HepG2 (cell line): Measurements from ENCODE around the gene RRP9. TPM values are rescaled to one million over a fixed set of nuclear protein-coding genes. Genes with fewer than 3 reads are reported as not detected.

ENCODE experiments used
- JUN ChIP-seq: sonication (generic); formaldehyde crosslinking; IDR thresholded peaks from 2 replicates; pipeline ENCODE4 v1.4.0; 2020; ENCODE audit warnings: mild to moderate bottlenecking, missing genetic modification reagents
- NFKB2 ChIP-seq: sonication (generic); formaldehyde crosslinking; IDR thresholded peaks from 2 replicates; pipeline ENCODE4 v1.4.0; 2020; ENCODE audit warnings: missing genetic modification reagents, borderline replicate concordance
- POLR2AphosphoS5 ChIP-seq: IDR thresholded peaks from 2 replicates; pipeline ENCODE4 v1.6.1; 2012; ENCODE audit warnings: low read depth, low read length
- RBM39 ChIP-seq: fragments of 200-400 bp; formaldehyde crosslinking; IDR thresholded peaks from one replicate; pipeline ENCODE4 v1.6.1; 2018; ENCODE audit warnings: antibody characterized with exemption, mild to moderate bottlenecking, low read depth, low read length; ENCODE audit not compliant: poor library complexity, severe bottlenecking
- SIX1 ChIP-seq: sonication (generic); formaldehyde crosslinking; IDR thresholded peaks from 2 replicates; pipeline ENCODE4 v1.4.0; 2020; ENCODE audit warnings: missing genetic modification reagents, borderline replicate concordance
- SP2 ChIP-seq: sonication (generic); formaldehyde crosslinking; IDR thresholded peaks from 2 replicates; pipeline ENCODE4 v1.5.1; 2020; ENCODE audit warnings: mild to moderate bottlenecking, missing genetic modification reagents
- ZNF230 ChIP-seq: sonication (generic); formaldehyde crosslinking; IDR thresholded peaks from 2 replicates; pipeline ENCODE4 v1.4.0; 2020; ENCODE audit warnings: mild to moderate bottlenecking, missing genetic modification reagents
- ZNF232 ChIP-seq: sonication (generic); formaldehyde crosslinking; IDR thresholded peaks from 2 replicates; pipeline ENCODE4 v1.4.0; 2020; ENCODE audit warnings: missing genetic modification reagents, borderline replicate concordance
- ZNF318 ChIP-seq: sonication (generic); formaldehyde crosslinking; IDR thresholded peaks from 2 replicates; pipeline ENCODE4 v1.4.0; 2020; ENCODE audit warnings: mild to moderate bottlenecking, missing genetic modification reagents
- ZNF768 ChIP-seq: sonication (generic); formaldehyde crosslinking; IDR thresholded peaks from 2 replicates; pipeline ENCODE4 v1.4.0; 2020; ENCODE audit warnings: missing genetic modification reagents
- polyA plus RNA-seq, 8 experiments: library from polyadenylated mRNA; depleted of rRNA in 3 of 8; stranded (reverse) in 7 of 8; unstranded in 1 of 8; fragments of >200 nt; fragmentation: Illumina TruSeq in 4 of 8; extraction: Trizol in 4 of 8; gene quantifications; 2 replicates each; pipeline versions ENCODE4 v1.2.1 to v1.2.3, GENCODE V29; 2011 to 2016; ENCODE audit warnings: low read depth in 4 of 8, missing spikeins in 1 of 8, mixed read lengths in 1 of 8; ENCODE audit not compliant: insufficient read depth in 1 of 8
- total RNA-seq, 5 experiments: library from RNA; depleted of rRNA; stranded (reverse); fragments of >200 nt; fragmentation: Illumina TruSeq; extraction: Trizol; gene quantifications; 2 replicates each; pipeline ENCODE4 v1.2.3, GENCODE V29; 2016; ENCODE audit warnings: low read depth in 1 of 5
- TF ChIP-seq, protein P1 (sequence below): sonication (generic); formaldehyde crosslinking; IDR thresholded peaks from 2 replicates; pipeline ENCODE4 v1.4.0; 2020; ENCODE audit warnings: low read depth, mild to moderate bottlenecking, missing genetic modification reagents
- TF ChIP-seq, protein P2 (sequence below): sonication (generic); formaldehyde crosslinking; IDR thresholded peaks from 2 replicates; pipeline ENCODE4 v1.4.0; 2020; ENCODE audit warnings: missing genetic modification reagents, borderline replicate concordance

Gene RRP9
- total and polyA plus RNA-seq, 2 of the 13 experiments (the other 11 are each of a cell fraction or from before 2014, with no cell fraction given) = 14.8 to 44.0 TPM

DNA sequence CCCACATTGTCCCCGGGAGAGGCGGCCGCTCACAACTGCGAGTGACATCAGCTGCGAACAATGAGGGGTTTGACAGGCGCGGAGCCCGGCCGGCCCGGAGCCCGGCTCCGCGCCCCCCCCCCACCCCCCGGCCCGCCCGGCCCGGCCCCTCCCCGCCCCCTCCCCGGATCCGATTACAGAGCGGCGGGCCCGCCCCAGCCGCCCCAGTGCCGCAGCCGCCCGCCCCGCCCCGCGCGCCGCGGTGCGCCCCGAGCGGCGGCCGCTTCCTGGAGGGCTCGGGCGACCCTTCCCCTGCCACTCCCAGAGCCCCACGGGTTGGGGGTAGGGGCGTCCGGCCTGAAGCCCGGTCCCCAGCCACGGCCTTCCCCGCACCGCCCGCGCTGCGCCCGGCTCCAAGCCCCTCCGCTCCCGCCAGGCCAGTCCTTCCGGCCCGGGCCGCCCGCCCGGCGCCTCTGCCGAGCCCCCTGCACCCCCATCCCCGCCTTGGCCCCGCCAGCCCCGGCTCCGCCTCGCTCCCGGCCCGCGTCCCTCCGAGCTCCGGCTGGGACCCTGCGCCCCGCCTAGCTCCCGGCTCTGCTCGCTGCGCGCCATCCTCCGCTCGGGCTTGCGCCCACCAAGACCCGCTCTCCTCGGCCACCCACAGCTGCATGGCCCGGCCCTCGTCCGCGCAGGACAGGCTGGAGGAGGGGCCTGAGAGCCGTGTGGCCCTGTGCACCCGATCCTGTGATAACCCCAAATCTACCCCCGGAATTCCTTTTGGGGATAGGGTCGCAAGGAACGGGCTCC lies 25.9 kb upstream of the RRP9 start, which contains the start of gene PCBP4 (continued):
- TF ChIP-seq ZNF318 (no peak), NFKB2 (0 out of 2 replicates have a peak, but pooled peaks have one; percentile 51), ZNF232 (CRISPR knock-in tag) (no peak), RBM39 (peak; percentile 41), JUN (no peak), POLR2AphosphoS5 (no peak), SIX1 (CRISPR knock-in tag) (no peak), ZNF230 (no peak), SP2 (peak; percentile 7; the same call in 1 of the 2 replicates), ZNF768 (CRISPR knock-in tag) (peak; percentile 54; the same call in 1 of the 2 replicates)
- TF ChIP-seq, protein P1, sequence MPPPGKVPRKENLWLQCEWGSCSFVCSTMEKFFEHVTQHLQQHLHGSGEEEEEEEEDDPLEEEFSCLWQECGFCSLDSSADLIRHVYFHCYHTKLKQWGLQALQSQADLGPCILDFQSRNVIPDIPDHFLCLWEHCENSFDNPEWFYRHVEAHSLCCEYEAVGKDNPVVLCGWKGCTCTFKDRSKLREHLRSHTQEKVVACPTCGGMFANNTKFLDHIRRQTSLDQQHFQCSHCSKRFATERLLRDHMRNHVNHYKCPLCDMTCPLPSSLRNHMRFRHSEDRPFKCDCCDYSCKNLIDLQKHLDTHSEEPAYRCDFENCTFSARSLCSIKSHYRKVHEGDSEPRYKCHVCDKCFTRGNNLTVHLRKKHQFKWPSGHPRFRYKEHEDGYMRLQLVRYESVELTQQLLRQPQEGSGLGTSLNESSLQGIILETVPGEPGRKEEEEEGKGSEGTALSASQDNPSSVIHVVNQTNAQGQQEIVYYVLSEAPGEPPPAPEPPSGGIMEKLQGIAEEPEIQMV (CRISPR knock-in tag) = no peak
- TF ChIP-seq, protein P2, sequence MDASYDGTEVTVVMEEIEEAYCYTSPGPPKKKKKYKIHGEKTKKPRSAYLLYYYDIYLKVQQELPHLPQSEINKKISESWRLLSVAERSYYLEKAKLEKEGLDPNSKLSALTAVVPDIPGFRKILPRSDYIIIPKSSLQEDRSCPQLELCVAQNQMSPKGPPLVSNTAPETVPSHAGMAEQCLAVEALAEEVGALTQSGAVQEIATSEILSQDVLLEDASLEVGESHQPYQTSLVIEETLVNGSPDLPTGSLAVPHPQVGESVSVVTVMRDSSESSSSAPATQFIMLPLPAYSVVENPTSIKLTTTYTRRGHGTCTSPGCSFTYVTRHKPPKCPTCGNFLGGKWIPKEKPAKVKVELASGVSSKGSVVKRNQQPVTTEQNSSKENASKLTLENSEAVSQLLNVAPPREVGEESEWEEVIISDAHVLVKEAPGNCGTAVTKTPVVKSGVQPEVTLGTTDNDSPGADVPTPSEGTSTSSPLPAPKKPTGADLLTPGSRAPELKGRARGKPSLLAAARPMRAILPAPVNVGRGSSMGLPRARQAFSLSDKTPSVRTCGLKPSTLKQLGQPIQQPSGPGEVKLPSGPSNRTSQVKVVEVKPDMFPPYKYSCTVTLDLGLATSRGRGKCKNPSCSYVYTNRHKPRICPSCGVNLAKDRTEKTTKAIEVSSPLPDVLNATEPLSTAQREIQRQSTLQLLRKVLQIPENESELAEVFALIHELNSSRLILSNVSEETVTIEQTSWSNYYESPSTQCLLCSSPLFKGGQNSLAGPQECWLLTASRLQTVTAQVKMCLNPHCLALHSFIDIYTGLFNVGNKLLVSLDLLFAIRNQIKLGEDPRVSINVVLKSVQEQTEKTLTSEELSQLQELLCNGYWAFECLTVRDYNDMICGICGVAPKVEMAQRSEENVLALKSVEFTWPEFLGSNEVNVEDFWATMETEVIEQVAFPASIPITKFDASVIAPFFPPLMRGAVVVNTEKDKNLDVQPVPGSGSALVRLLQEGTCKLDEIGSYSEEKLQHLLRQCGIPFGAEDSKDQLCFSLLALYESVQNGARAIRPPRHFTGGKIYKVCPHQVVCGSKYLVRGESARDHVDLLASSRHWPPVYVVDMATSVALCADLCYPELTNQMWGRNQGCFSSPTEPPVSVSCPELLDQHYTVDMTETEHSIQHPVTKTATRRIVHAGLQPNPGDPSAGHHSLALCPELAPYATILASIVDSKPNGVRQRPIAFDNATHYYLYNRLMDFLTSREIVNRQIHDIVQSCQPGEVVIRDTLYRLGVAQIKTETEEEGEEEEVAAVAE (CRISPR knock-in tag) = no peak
